ENCODE data around the gene MAEL.

GRCh38 chr1:166972826-166973225 is 16.3 kb upstream of the MAEL start:
- TF ChIP-seq EZH2phosphoT487 (IDR thresholded peaks at IDR 0.05; ENCODE audit: low read depth, severe bottlenecking, unreplicated experiment) = no peak
- TF ChIP-seq, protein P1, sequence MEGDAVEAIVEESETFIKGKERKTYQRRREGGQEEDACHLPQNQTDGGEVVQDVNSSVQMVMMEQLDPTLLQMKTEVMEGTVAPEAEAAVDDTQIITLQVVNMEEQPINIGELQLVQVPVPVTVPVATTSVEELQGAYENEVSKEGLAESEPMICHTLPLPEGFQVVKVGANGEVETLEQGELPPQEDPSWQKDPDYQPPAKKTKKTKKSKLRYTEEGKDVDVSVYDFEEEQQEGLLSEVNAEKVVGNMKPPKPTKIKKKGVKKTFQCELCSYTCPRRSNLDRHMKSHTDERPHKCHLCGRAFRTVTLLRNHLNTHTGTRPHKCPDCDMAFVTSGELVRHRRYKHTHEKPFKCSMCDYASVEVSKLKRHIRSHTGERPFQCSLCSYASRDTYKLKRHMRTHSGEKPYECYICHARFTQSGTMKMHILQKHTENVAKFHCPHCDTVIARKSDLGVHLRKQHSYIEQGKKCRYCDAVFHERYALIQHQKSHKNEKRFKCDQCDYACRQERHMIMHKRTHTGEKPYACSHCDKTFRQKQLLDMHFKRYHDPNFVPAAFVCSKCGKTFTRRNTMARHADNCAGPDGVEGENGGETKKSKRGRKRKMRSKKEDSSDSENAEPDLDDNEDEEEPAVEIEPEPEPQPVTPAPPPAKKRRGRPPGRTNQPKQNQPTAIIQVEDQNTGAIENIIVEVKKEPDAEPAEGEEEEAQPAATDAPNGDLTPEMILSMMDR (IDR thresholded peaks at IDR 0.05; ENCODE audit: poor library complexity) = no peak
